Measurements from ENCODE around the gene MTFR2.

Gene MTFR2

GRCh38 chr6:136181861-136182260 is 68.2 kb downstream of the MTFR2 start:
- Histone ChIP-seq H3K4me1 (ENCODE audit: control insufficient read depth, insufficient read depth, low read length) (no peaks in the 10 kb centered on the region), H3K27me3 (replicated peaks; ENCODE audit: control insufficient read depth, insufficient read depth, low read length) (no peaks in the 10 kb centered on the region), H3K36me3 (ENCODE audit: control insufficient read depth, insufficient read depth, low read length, severe bottlenecking) (peaks cover 28% of the 10 kb centered on the region), H3K4me3 (ENCODE audit: low read length) (no peak overlapping the region), H3K9me3 (ENCODE audit: control insufficient read depth, low read length) (no peaks in the 10 kb centered on the region), H3K9ac (ENCODE audit: low read length) (no peak overlapping the region)
- DNase-seq (ENCODE audit: low read depth), result no peak

DNA sequence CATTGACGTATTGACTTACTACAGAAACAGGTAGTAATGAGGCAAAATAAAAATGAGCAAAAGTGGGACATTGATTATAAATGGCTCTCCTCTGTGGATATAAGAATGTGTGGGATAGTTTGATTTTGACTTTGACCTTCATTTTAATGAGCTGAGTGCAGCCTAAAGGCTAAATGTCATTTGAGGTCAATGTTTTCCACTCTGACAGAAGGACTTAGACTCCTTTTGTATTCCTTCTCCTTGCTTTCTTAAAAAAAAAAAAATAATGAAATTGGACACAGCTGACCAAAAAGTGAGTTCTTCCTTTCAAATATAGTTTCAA is 68.6 kb downstream of the MTFR2 start:
- H3K9me3 ChIP-seq (ENCODE audit: control insufficient read depth, low read length), result no peaks in the 10 kb centered on the region
- H3K27me3 ChIP-seq (replicated peaks; ENCODE audit: control insufficient read depth, insufficient read depth, low read length), result no peaks in the 10 kb centered on the region
- peaks cover 25% of the 10 kb centered on the region for H3K36me3 ChIP-seq (ENCODE audit: control insufficient read depth, insufficient read depth, low read length, severe bottlenecking)
- H3K9ac ChIP-seq (ENCODE audit: low read length), result no peak overlapping the region
- H3K4me1 ChIP-seq (ENCODE audit: control insufficient read depth, insufficient read depth, low read length), result no peaks in the 10 kb centered on the region
- no peak overlapping the region for H3K4me3 ChIP-seq (ENCODE audit: low read length)
- DNase-seq (ENCODE audit: low read depth), result no peak

Measured in adipocyte (in vitro differentiated cells).